HepG2 (cell line): Measurements from ENCODE around the gene SUOX. TPM values are rescaled to one million over a fixed set of nuclear protein-coding genes. Genes with fewer than 3 reads are reported as not detected.

Source experiments
- ARNT ChIP-seq: fragments of 450-650 bp; IDR thresholded peaks from 2 replicates; pipeline ENCODE4 v1.6.1; 2017
- ARNTL ChIP-seq: sonication (generic); formaldehyde crosslinking; IDR thresholded peaks from 2 replicates; pipeline ENCODE4 v1.4.0; 2020; ENCODE audit warnings: mild to moderate bottlenecking, missing genetic modification reagents
- CEBPZ ChIP-seq: IDR thresholded peaks from 2 replicates; pipeline ENCODE4 v1.6.1; 2012; ENCODE audit warnings: low read length, improper control_type of control experiment
- GTF2F1 ChIP-seq: fragments of 150-350 bp; IDR thresholded peaks from 2 replicates; pipeline ENCODE4 v1.6.1; 2014; ENCODE audit warnings: low read length
- HNRNPLL ChIP-seq: fragments of 200-400 bp; formaldehyde crosslinking; IDR thresholded peaks from 2 replicates; pipeline ENCODE4 v1.6.1; 2017; ENCODE audit warnings: mild to moderate bottlenecking, low read depth, low read length; ENCODE audit not compliant: poor library complexity, severe bottlenecking
- KLF16 ChIP-seq, 2 experiments: sonication (generic) in 1 of 2; formaldehyde crosslinking in 1 of 2; IDR thresholded peaks; 2 replicates each; pipeline versions ENCODE4 v1.6.1 to v1.8.0; 2016 to 2023; ENCODE audit warnings: missing genetic modification reagents in 2 of 2, missing compliant biosample characterization in 1 of 2
- PATZ1 ChIP-seq: sonication (generic); formaldehyde crosslinking; IDR thresholded peaks from 2 replicates; pipeline ENCODE4 v1.4.0; 2020; ENCODE audit warnings: missing genetic modification reagents
- PHF20 ChIP-seq: sonication (generic); formaldehyde crosslinking; IDR thresholded peaks from 2 replicates; pipeline ENCODE4 v1.5.0; 2020; ENCODE audit warnings: mild to moderate bottlenecking, missing genetic modification reagents
- PRDM15 ChIP-seq: sonication (generic); formaldehyde crosslinking; IDR thresholded peaks from 2 replicates; pipeline ENCODE4 v1.4.0; 2020; ENCODE audit warnings: missing genetic modification reagents
- SMAD9 ChIP-seq: sonication (generic); formaldehyde crosslinking; IDR thresholded peaks from 2 replicates; pipeline ENCODE4 v1.5.1; 2020; ENCODE audit warnings: mild to moderate bottlenecking, missing genetic modification reagents
- TAF15 ChIP-seq: fragments of 200-400 bp; formaldehyde crosslinking; IDR thresholded peaks from one replicate; pipeline ENCODE4 v1.6.1; 2018; ENCODE audit warnings: mild to moderate bottlenecking, low read depth, low read length; ENCODE audit not compliant: poor library complexity, severe bottlenecking
- TFAP4 ChIP-seq: sonication (generic); IDR thresholded peaks from 2 replicates; pipeline ENCODE4 v1.6.1; 2016; ENCODE audit warnings: low read depth, borderline replicate concordance
- THAP11 ChIP-seq: IDR thresholded peaks from 2 replicates; pipeline ENCODE4 v1.6.1; 2016; ENCODE audit warnings: missing biosample characterization, missing genetic modification reagents
- THAP7 ChIP-seq: sonication (generic); formaldehyde crosslinking; IDR thresholded peaks from 2 replicates; pipeline ENCODE4 v1.8.1; 2023; ENCODE audit warnings: mild to moderate bottlenecking, missing genetic modification reagents
- ZBTB7A ChIP-seq: sonication (generic); formaldehyde crosslinking; IDR thresholded peaks from 2 replicates; pipeline ENCODE4 v1.8.0; 2022; ENCODE audit warnings: mild to moderate bottlenecking, missing genetic modification reagents
- ZNF430 ChIP-seq: sonication (generic); formaldehyde crosslinking; IDR thresholded peaks from 2 replicates; pipeline ENCODE4 v1.9.0; 2021; ENCODE audit warnings: mild to moderate bottlenecking, missing genetic modification reagents
- ZNF567 ChIP-seq: sonication (generic); formaldehyde crosslinking; IDR thresholded peaks from 2 replicates; pipeline ENCODE4 v1.8.1; 2023; ENCODE audit warnings: mild to moderate bottlenecking, missing genetic modification reagents, borderline replicate concordance
- polyA plus RNA-seq, 8 experiments: library from polyadenylated mRNA; depleted of rRNA in 3 of 8; stranded (reverse) in 7 of 8; unstranded in 1 of 8; fragments of >200 nt; fragmentation: Illumina TruSeq in 4 of 8; extraction: Trizol in 4 of 8; gene quantifications; 2 replicates each; pipeline versions ENCODE4 v1.2.1 to v1.2.3, GENCODE V29; 2011 to 2016; ENCODE audit warnings: low read depth in 4 of 8, missing spikeins in 1 of 8, mixed read lengths in 1 of 8; ENCODE audit not compliant: insufficient read depth in 1 of 8
- total RNA-seq, 5 experiments: library from RNA; depleted of rRNA; stranded (reverse); fragments of >200 nt; fragmentation: Illumina TruSeq; extraction: Trizol; gene quantifications; 2 replicates each; pipeline ENCODE4 v1.2.3, GENCODE V29; 2016; ENCODE audit warnings: low read depth in 1 of 5

Gene SUOX
- total and polyA plus RNA-seq, 2 of the 13 experiments (the other 11 are each of a cell fraction or from before 2014, with no cell fraction given), result 23.9 to 25.9 TPM

- TF ChIP-seq PATZ1 (CRISPR knock-in tag), result peak; percentile 68; the same call in 1 of the 2 replicates
- peak; percentile 83 for TF ChIP-seq HNRNPLL
- no peak for TF ChIP-seq TAF15
- peak in 1 of 2 experiments; percentile 90; a peak in 2 of 4 replicates for TF ChIP-seq KLF16 (CRISPR knock-in tag; IDR thresholded peaks at IDR 0.05)
- TF ChIP-seq PRDM15 (CRISPR knock-in tag), result no peak
- TF ChIP-seq TFAP4, result peak; percentile 47; the same call in 1 of the 2 replicates
- TF ChIP-seq ARNTL (CRISPR knock-in tag), result 0 out of 2 replicates have a peak, but pooled peaks have one; percentile 20
- TF ChIP-seq PHF20 (CRISPR knock-in tag), result peak; percentile 93
- peak; percentile 81; the same call in 1 of the 2 replicates for TF ChIP-seq ZNF430 (CRISPR knock-in tag)
- peak; percentile 99 for TF ChIP-seq THAP11 (CRISPR knock-in tag)
- no peak for TF ChIP-seq CEBPZ
- TF ChIP-seq THAP7 (CRISPR knock-in tag), result no peak
- TF ChIP-seq GTF2F1, result peak; percentile 49; the same call in 1 of the 2 replicates
- peak; percentile 68; the same call in 1 of the 2 replicates for TF ChIP-seq ZNF567 (CRISPR knock-in tag)
- no peak for TF ChIP-seq ZBTB7A (CRISPR knock-in tag)
- no peak for TF ChIP-seq SMAD9 (CRISPR knock-in tag)
- no peak for TF ChIP-seq ARNT
Measured at GRCh38 chr12:56041552-56042429, 44.7 kb downstream of the SUOX start, which contains the start of gene RPS26 (continued).
